Measurements from ENCODE around the gene ARFGAP3. TPM values are rescaled to one million over a fixed set of nuclear protein-coding genes. Genes with fewer than 3 reads are reported as not detected.
A peak's percentile ranks its signal among the peaks of the same experiment; 100 is the strongest.

The ARFGAP3 gene
- total and polyA plus RNA-seq, 7 donors = 23.4 to 45.3 (median 35.7) TPM

GRCh38 chr22:42855211-42855610 is 1.9 kb downstream of the ARFGAP3 start:
- Histone ChIP-seq H3K27ac (peak overlapping the region; percentile 90 to 98 (median 94)), H3K36me3 (no peaks in the 10 kb centered on the region), H3K4me1 (peaks cover 0 to 27% (median 19%) of the 10 kb centered on the region in 4 donors), H3K4me3 (peak overlapping the region in 2 of 4 donors; percentile 68 to 95), H3K27me3 (no peaks in the 10 kb centered on the region), H3K9me3 (no peaks in the 10 kb centered on the region)
- intact Hi-C loops (cut with DNase I) = loop anchor here (5.0 to 10.0 kb wide), 3 partner anchors 210 to 290 kb away; partner anchors contain the start of genes ATP5MGL, CYB5R3 and MCAT
- WGBS, 2 donors = 17 to 63% methylated on average over 8 of the region's 8 CpGs
- no peak for DNase-seq
- TF ChIP-seq POLR2A (IDR thresholded peaks at IDR 0.05) = no peak
- no peak for TF ChIP-seq CTCF (IDR thresholded peaks at IDR 0.05)
- TF ChIP-seq POLR2AphosphoS5 (IDR thresholded peaks at IDR 0.05) = no peak
- TF ChIP-seq EP300 (IDR thresholded peaks at IDR 0.05) = no peak

- Histone ChIP-seq H3K36me3 (peaks cover 0 to 29% (median 10%) of the 10 kb centered on the region in 4 donors), H3K9me3 (no peaks in the 10 kb centered on the region), H3K4me3 (no peak overlapping the region), H3K27ac (no peak overlapping the region), H3K27me3 (no peaks in the 10 kb centered on the region), H3K4me1 (peaks cover 0 to 20% (median 7%) of the 10 kb centered on the region in 4 donors)
- 43 to 80% methylated on average over 5 of the region's 5 CpGs for WGBS, 2 donors
- TF ChIP-seq POLR2A (IDR thresholded peaks at IDR 0.05) (no peak), CTCF (IDR thresholded peaks at IDR 0.05) (no peak), POLR2AphosphoS5 (IDR thresholded peaks at IDR 0.05) (no peak), EP300 (IDR thresholded peaks at IDR 0.05) (no peak)
- intact Hi-C loops (cut with DNase I) = loop anchor here (10.0 kb wide), 1 partner anchor 64 kb away; no protein-coding TSS in a partner anchor
- DNase-seq = peak; percentile 26
Measured at GRCh38 chr22:42848941-42849550, 8.0 kb downstream of the ARFGAP3 start.

GRCh38 chr22:42847110-42847509 is 10.0 kb downstream of the ARFGAP3 start:
- TF ChIP-seq EP300 (IDR thresholded peaks at IDR 0.05) = no peak
- no peak for TF ChIP-seq POLR2AphosphoS5 (IDR thresholded peaks at IDR 0.05)
- no peak for TF ChIP-seq POLR2A (IDR thresholded peaks at IDR 0.05)
- no peak for TF ChIP-seq CTCF (IDR thresholded peaks at IDR 0.05)
- Histone ChIP-seq H3K36me3 (peaks cover 0 to 32% (median 10%) of the 10 kb centered on the region in 4 donors), H3K27ac (no peak overlapping the region), H3K9me3 (no peaks in the 10 kb centered on the region), H3K27me3 (no peaks in the 10 kb centered on the region), H3K4me1 (peaks cover 0 to 20% (median 13%) of the 10 kb centered on the region in 4 donors), H3K4me3 (no peak overlapping the region)
- 98% methylated on average over 3 of the region's 3 CpGs for WGBS, 2 donors
- intact Hi-C loops (cut with DNase I) = loop anchor here (10.0 kb wide), 1 partner anchor 62 kb away; no protein-coding TSS in a partner anchor
- no peak for DNase-seq

- no peak overlapping the region for H3K27ac ChIP-seq
Measured at GRCh38 chr22:42844756-42845155, 12.3 kb downstream of the ARFGAP3 start.

More at GRCh38 chr22:42844756-42845155, 12.3 kb downstream of the ARFGAP3 start:
- H3K9me3 ChIP-seq = no peaks in the 10 kb centered on the region
- WGBS, 2 donors = 14 to 46% methylated on average over 4 of the region's 4 CpGs
- H3K4me1 ChIP-seq = peaks cover 0 to 13% (median 13%) of the 10 kb centered on the region in 4 donors
- TF ChIP-seq CTCF (IDR thresholded peaks at IDR 0.05) (no peak), POLR2AphosphoS5 (IDR thresholded peaks at IDR 0.05) (no peak), EP300 (IDR thresholded peaks at IDR 0.05) (no peak), POLR2A (IDR thresholded peaks at IDR 0.05) (no peak)
- no peak overlapping the region for H3K4me3 ChIP-seq
- peaks cover 0 to 48% (median 14%) of the 10 kb centered on the region in 4 donors for H3K36me3 ChIP-seq
- intact Hi-C loops (cut with DNase I) = loop anchor here (10.0 kb wide), 1 partner anchor 60 kb away; no protein-coding TSS in a partner anchor
- no peak for DNase-seq
- H3K27me3 ChIP-seq = no peaks in the 10 kb centered on the region

Data from sigmoid colon (tissue), 7 donors.